Uterus (tissue), 4 donors: ENCODE measurements around the gene C10orf71. TPM values are rescaled to one million over a fixed set of nuclear protein-coding genes. Genes with fewer than 3 reads are reported as not detected.

Experiments used
- DNase-seq, 2 donors: peaks; one replicate each; pipeline ENCODE4 v3.0.0-alpha.2; 2019 to 2020
- H3K27ac ChIP-seq, 2 donors: fragments of 200-600 bp; sonication (generic); 1 replicate in 1 of 2; 2 replicates in 1 of 2; pipeline ENCODE4 v1.5.1; 2016 to 2018
- H3K27me3 ChIP-seq, 2 donors: fragments of 200-600 bp; sonication (generic); one replicate each; pipeline ENCODE4 v1.5.1; 2018 to 2019; ENCODE audit warnings: control low read depth in 1 of 2
- H3K36me3 ChIP-seq, 2 donors: fragments of 200-600 bp; sonication (generic); one replicate each; pipeline ENCODE4 v1.5.1; 2019; ENCODE audit warnings: control low read depth in 1 of 2
- H3K4me1 ChIP-seq, 2 donors: fragments of 200-600 bp; sonication (generic); one replicate each; pipeline ENCODE4 v1.5.1; 2018 to 2019; ENCODE audit warnings: control low read depth in 1 of 2
- H3K4me3 ChIP-seq, 2 donors: fragments of 200-600 bp; sonication (generic); 1 replicate in 1 of 2; 2 replicates in 1 of 2; pipeline ENCODE4 v1.5.1; 2018 to 2019; ENCODE audit warnings: mild to moderate bottlenecking in 1 of 2
- H3K9me3 ChIP-seq, 2 donors: fragments of 200-600 bp; sonication (generic); one replicate each; pipeline ENCODE4 v1.5.1; 2019; ENCODE audit warnings: control low read depth in 1 of 2
- POLR2A ChIP-seq, 2 donors: fragments of 450-650 bp; IDR thresholded peaks; one replicate each; pipeline ENCODE4 v1.6.1; 2016; ENCODE audit warnings: antibody characterized with exemption in 2 of 2, mild to moderate bottlenecking in 1 of 2, moderate library complexity in 1 of 2
- intact Hi-C: fragments of 100-400 bp; cut with DNase I; formaldehyde crosslinking; loops from one replicate; pipeline ENCODE4 v1.15.1; 2023; ENCODE audit warnings: low total_unique reads
- total RNA-seq, 4 donors: library from RNA; depleted of rRNA in 3 of 4; stranded (reverse); fragments of >200 nt in 3 of 4; gene quantifications; one replicate each; pipeline versions ENCODE4 v1.1.0 to v1.2.4, GENCODE V29; 2014 to 2023
- TF ChIP-seq, protein P1 (sequence below), 4 experiments: fragments of 200-600 bp in 2 of 4; fragments of 450-650 bp in 2 of 4; sonication (generic) in 2 of 4; IDR thresholded peaks; one replicate each; pipeline ENCODE4 v1.5.1; 2016 to 2019; ENCODE audit warnings: antibody characterized with exemption in 4 of 4, mild to moderate bottlenecking in 2 of 4, moderate library complexity in 1 of 4
- donor health status: DM: yes; HTN: yes; CAD: no.

C10orf71 gene
- total RNA-seq, 4 donors from 2014 or later = not detected

DNA sequence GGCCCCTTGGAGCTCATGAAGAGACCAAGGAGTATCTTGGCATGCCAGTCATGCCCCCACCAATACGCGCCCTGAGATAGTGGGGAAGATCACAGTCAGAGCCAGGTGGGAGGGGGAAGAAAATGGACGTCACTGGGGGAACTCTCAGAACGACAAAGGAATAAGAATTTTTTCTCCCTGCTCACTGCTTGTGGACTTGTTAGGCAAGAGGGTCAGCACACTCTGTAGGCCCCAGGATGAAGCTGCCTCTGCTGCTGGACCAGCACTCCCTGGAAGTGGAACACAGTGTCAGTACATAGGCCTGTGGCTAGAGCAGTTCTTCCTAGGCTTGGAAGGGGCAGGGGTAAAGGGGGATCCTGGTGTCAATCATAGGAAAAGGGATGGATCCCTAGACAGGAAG lies 50.4 kb downstream of the C10orf71 start:
- intact Hi-C loops = no loop called here
- H3K27me3 ChIP-seq = no peaks in the 10 kb centered on the region
- no peaks in the 10 kb centered on the region for H3K36me3 ChIP-seq
- H3K4me3 ChIP-seq = no peak overlapping the region
- TF ChIP-seq POLR2A (IDR thresholded peaks at IDR 0.05) = no peak
- TF ChIP-seq, protein P1, sequence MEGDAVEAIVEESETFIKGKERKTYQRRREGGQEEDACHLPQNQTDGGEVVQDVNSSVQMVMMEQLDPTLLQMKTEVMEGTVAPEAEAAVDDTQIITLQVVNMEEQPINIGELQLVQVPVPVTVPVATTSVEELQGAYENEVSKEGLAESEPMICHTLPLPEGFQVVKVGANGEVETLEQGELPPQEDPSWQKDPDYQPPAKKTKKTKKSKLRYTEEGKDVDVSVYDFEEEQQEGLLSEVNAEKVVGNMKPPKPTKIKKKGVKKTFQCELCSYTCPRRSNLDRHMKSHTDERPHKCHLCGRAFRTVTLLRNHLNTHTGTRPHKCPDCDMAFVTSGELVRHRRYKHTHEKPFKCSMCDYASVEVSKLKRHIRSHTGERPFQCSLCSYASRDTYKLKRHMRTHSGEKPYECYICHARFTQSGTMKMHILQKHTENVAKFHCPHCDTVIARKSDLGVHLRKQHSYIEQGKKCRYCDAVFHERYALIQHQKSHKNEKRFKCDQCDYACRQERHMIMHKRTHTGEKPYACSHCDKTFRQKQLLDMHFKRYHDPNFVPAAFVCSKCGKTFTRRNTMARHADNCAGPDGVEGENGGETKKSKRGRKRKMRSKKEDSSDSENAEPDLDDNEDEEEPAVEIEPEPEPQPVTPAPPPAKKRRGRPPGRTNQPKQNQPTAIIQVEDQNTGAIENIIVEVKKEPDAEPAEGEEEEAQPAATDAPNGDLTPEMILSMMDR (IDR thresholded peaks at IDR 0.05) = no peak
- DNase-seq = no peak
- H3K27ac ChIP-seq = no peak overlapping the region
- H3K4me1 ChIP-seq = no peaks in the 10 kb centered on the region
- no peaks in the 10 kb centered on the region for H3K9me3 ChIP-seq

DNA sequence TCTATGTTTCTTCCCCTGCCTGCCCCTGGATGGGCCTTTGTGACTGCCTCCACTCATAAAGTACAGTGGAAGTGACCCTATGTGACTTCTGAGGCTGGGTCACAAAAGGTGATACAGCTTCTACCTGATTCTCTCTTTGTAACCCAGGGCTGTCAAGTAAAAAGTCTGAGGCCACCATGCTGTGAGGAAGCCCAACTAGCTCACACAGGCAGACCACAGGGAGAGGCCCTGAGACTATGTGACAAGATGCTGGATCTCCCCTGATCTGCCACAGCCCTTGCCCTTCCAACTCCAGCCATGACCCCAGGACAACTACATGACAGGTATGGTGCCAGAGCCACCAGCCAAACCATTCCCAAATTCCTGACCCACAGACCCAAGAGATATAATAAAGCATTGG lies 51.2 kb downstream of the C10orf71 start:
- Histone ChIP-seq H3K27ac (no peak overlapping the region), H3K9me3 (no peaks in the 10 kb centered on the region), H3K36me3 (no peaks in the 10 kb centered on the region), H3K27me3 (no peaks in the 10 kb centered on the region), H3K4me3 (no peak overlapping the region), H3K4me1 (no peaks in the 10 kb centered on the region)
- intact Hi-C loops = no loop called here
- TF ChIP-seq POLR2A (IDR thresholded peaks at IDR 0.05) = no peak
- TF ChIP-seq, protein P1 (IDR thresholded peaks at IDR 0.05) = no peak
- no peak for DNase-seq

DNA sequence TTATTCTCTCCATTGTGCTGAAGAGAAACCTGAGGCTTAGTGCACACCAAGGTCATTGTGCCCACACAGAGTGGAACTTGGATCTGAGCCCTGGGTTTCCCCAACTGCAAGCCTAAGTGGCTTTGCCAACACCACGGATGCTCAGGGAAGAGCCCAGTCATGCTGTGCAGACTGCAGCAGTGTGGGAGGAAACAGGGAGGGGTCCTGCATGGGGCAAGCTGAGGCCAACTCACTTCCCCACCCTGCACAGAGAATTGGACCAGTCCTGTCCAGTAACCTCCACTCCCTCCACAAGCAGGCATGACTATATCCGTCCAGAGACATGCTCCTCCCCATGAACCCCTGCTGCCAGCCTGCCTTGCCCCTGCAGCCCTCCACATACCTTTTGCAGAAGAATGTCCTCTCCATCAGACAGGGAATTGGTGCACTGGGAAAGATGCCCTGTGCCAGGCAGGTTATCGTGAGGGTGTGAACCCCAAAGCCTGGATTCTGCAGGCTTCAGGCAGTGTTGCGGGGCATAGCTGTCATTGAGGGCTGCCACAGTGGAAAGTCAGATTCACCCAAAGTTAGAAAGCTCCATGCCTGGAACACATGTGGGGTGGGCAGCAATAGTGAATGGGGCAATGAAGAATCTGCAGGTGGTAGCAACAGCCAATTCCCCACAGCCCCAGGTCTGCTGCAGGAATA lies 52.0 kb downstream of the C10orf71 start:
- TF ChIP-seq, protein P1 (IDR thresholded peaks at IDR 0.05) = no peak
- no peak for TF ChIP-seq POLR2A (IDR thresholded peaks at IDR 0.05)
- H3K9me3 ChIP-seq = no peaks in the 10 kb centered on the region
- no peaks in the 10 kb centered on the region for H3K36me3 ChIP-seq
- H3K4me1 ChIP-seq = no peaks in the 10 kb centered on the region
- intact Hi-C loops = no loop called here
- H3K27me3 ChIP-seq = no peaks in the 10 kb centered on the region
- H3K4me3 ChIP-seq = no peak overlapping the region
- DNase-seq = no peak
- H3K27ac ChIP-seq = no peak overlapping the region

DNA sequence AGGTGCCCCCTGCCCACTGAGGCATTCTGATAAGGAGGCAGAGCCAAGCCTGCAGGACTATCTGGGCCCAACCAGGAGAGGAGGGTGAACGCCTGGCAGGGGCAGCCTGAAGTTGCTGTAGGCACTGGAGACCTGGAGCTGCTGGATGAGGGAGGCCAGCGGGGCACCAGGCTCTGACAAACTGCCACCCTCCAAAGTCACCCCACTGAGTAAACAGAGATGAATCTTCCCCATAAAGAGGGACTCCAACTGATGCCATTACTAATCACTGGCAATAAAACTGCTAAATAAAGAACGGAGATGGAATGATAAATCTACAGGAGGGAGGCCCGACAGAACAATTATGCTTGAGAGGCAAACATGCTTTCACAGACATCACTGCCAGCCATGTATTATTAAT lies 52.7 kb downstream of the C10orf71 start:
- intact Hi-C loops = no loop called here

DNA sequence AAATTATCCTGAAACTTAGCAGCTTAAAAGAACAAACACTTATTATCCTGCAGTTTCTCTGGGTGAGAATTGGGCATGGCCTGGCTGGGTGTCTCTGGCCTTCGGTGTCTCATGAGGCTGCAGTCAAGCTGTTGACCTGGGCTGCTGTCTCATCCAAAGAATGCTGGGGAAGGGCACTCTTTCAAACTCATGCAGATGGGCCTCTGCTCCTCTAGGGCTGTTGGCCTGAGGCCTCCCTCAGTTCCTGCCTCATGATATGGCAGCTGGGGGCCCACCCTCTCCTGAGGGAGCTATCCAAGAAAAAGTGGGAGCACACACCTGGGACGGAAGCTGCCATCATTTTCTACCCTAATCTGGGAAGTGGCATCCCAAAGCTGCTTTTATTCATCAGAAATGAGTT lies 53.4 kb downstream of the C10orf71 start:
- H3K36me3 ChIP-seq = no peaks in the 10 kb centered on the region
- no peak overlapping the region for H3K27ac ChIP-seq
- H3K4me3 ChIP-seq = no peak overlapping the region
- H3K4me1 ChIP-seq = no peaks in the 10 kb centered on the region
- no peaks in the 10 kb centered on the region for H3K9me3 ChIP-seq
- H3K27me3 ChIP-seq = no peaks in the 10 kb centered on the region
- DNase-seq = no peak
- no peak for TF ChIP-seq POLR2A (IDR thresholded peaks at IDR 0.05)
- TF ChIP-seq, protein P1 (IDR thresholded peaks at IDR 0.05) = no peak
- intact Hi-C loops = no loop called here

More for the DNA sequence above, 52.7 kb downstream of the C10orf71 start:
- Histone ChIP-seq H3K27ac (no peak overlapping the region), H3K9me3 (no peaks in the 10 kb centered on the region), H3K4me1 (no peaks in the 10 kb centered on the region), H3K4me3 (no peak overlapping the region), H3K27me3 (no peaks in the 10 kb centered on the region), H3K36me3 (no peaks in the 10 kb centered on the region)
- no peak for DNase-seq
- TF ChIP-seq POLR2A (IDR thresholded peaks at IDR 0.05) = no peak
- TF ChIP-seq, protein P1 (IDR thresholded peaks at IDR 0.05) = no peak
